GM18507 (cell line): ENCODE measurements around the gene GSG1L.

Experiments
- DNase-seq: peaks from one replicate; pipeline ENCODE4 v3.0.0; 2011; ENCODE audit warnings: low read depth; ENCODE audit not compliant: insufficient read length; ENCODE audit errors: extremely low spot score
- FAIRE-seq: peaks from 2 replicates; lab custom pipeline; 2011; peaks lifted over from hg19 to GRCh38; lab: Jason Lieb, UNC

The GSG1L gene

DNA sequence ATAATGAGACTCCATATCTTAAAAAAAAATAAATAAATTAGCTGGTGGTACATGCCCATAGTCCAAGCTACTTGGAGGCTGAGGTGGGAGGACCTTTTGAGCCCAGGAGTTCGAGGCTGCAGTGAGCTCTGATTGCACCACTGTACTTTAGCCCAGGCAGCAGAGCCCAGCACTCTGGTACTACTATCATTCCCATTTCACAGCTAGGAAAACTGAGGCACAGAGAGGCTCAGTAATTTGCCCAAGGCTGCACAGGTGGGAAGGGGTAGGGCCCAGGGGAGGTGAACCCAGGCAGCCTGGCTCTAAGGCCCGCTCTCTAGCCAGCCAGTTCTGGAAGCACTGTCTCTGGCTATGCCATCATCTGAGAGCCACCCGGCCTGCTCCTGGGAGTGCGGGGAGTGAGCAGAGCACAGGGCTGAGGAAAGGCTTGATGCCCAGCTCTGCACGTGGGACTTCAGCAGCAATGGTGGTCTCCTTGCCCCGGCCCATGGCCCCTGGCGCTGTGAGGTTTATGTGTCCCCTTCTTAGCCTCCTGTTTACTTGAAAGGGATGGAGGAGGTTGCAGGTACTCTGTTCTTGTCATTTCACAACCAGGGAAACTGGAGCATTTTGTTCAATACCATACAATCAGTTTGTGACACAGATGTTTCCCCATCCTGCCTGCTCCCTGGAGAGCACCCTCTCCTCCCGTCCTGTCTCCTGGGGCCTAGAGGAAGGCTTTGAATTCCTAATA is 291.3 kb downstream of the GSG1L start:
- FAIRE-seq, result no peak
- DNase-seq, result no peak

GRCh38 chr16:27771201-27771910 is 292.2 kb downstream of the GSG1L start:
- no peak for DNase-seq

DNA sequence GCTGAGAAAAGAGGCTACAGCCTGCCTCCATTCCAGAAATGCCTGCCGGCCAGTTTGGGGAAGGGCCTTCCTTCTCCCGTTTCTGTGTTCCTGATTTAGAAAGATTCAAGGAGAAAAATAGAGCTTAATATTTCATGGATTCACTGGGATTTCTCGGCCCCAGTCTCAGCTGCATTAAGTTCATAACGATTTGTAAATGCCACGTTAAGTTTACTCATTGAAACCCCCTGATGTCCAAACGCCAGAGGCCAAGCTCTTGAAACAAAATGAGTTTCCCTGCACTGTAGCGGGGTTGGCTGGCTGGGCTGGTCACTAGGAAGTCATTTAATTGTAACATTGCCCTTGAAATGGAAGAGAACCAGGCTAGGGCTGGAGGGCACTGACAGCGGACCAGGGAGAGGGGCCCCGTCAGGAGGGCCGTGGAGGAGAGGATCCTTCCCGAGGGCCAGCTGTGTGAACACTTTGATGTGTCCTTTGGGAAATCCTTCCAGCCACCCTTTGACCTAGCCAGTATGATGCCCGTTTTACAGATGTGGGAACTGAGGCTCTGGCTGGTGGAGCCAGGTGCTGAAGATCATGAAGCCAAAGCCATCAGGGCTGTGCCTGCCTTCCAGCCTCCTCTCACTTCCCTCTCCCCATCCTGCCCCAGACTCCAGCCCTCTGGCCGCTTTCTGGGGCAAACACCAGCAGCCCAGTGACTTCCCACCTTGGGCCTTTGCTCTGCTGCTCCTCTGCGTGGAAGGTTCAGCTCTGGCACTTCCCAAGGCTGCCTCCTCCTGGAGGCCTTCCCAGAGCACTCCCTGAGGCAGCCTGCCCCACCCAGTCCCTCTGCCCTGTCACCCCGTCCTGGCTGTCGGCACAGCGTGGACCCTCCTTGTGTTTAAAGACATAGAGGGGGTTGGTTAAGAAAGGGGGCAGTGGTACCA is 293.0 kb downstream of the GSG1L start:
- DNase-seq (no peak), FAIRE-seq (no peak)

More at GRCh38 chr16:27771201-27771910, 292.2 kb downstream of the GSG1L start:
- FAIRE-seq, result no peak

DNA sequence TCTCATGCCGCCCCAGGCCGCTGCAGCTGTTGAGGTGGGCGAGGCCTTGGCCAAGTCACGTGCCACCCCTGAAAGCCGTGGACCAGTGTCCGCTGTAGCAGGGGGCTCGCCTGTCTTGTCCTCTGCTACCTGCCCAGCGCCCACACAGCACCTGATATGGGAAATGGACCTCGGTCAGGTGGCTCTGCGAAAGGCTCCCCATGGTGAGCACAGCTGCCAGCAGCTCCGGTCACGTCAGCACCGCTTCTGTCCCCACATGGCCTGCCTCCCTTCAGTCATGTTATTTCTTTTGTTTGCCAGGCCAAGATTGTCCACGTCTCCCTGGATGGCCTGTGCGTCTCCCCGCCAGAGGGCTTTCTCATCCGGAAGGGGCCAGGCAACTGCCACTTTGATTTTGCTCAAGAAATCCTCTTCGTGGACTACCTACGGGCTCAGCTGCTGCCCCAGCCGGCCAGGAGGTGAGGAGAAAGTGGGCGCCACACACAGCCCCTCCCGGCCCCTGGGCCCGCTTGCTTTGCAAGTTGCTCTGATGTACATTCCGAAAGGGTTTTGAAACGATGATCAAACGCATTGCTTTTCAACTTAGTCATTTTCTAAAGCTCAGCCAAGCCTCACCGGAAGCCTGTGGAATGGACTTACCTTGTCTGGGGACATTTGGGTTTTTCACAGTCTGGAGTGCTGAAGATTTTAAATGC is 293.8 kb downstream of the GSG1L start:
- FAIRE-seq, result no peak
- no peak for DNase-seq

GRCh38 chr16:27768651-27769272 is 294.8 kb downstream of the GSG1L start:
- no peak for DNase-seq
- FAIRE-seq, result no peak

- FAIRE-seq (no peak), DNase-seq (no peak)
These were observed 295.4 kb downstream of the GSG1L start for GRCh38 chr16:27767971-27768591.

GRCh38 chr16:27767081-27767480 is 296.4 kb downstream of the GSG1L start:
- DNase-seq (no peak), FAIRE-seq (no peak)

- FAIRE-seq (no peak), DNase-seq (no peak)
These were observed 297.1 kb downstream of the GSG1L start for GRCh38 chr16:27766236-27766925.

GRCh38 chr16:27764869-27765675 is 298.4 kb downstream of the GSG1L start:
- FAIRE-seq (no peak), DNase-seq (no peak)

- no peak for FAIRE-seq
- DNase-seq, result no peak
These were observed 299.1 kb downstream of the GSG1L start for GRCh38 chr16:27764427-27764826.

GRCh38 chr16:27762441-27762840 is 301.1 kb downstream of the GSG1L start:
- no peak for FAIRE-seq

GRCh38 chr16:27761816-27762215 is 301.7 kb downstream of the GSG1L start:
- DNase-seq, result no peak
- FAIRE-seq, result no peak

More at GRCh38 chr16:27762441-27762840, 301.1 kb downstream of the GSG1L start:
- no peak for DNase-seq

- DNase-seq (no peak), FAIRE-seq (no peak)
These were observed 302.7 kb downstream of the GSG1L start for GRCh38 chr16:27760789-27761176.

GRCh38 chr16:27759967-27760788 is 303.3 kb downstream of the GSG1L start:
- DNase-seq (peak; percentile 12), FAIRE-seq (no peak)

DNA sequence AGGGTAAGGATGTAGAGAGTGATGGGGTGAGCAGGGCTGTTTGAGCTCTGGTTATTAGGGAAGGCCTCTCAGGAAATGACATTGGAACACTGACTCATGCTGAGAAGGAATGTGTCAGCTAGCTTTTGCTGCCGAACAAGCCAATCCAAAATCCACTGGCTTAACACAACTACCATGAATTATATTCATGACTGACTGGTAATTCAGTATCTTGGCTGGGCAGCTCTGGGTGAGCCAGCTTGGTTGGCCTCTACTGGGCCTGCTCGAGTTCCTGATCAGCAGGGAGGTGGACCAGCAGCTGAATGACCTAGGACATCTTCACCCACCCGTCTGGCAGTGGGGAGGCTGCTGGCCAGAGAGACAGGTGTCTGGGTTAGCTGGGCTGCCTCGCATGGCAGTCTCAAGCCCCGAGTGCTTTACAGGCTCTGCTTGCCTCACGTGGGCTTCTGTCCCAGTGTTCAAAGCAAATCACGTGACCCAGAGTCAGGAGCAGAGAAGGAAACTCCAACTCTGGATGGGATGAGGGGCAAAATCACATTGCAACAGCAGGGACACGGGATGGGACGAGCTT is 304.1 kb downstream of the GSG1L start:
- FAIRE-seq (no peak), DNase-seq (no peak)

- FAIRE-seq (no peak), DNase-seq (no peak)
These were observed 305.0 kb downstream of the GSG1L start for GRCh38 chr16:27758544-27758943.
